Cardiac fibroblast (primary cell): ENCODE measurements around the gene PSME4.

Experiments
- DNase-seq, 2 donors: peaks; one replicate each; pipeline versions ENCODE4 v3.0.0 to v3.0.0-alpha.2; 2010; ENCODE audit warnings: low read depth in 2 of 2
- H3K4me3 ChIP-seq, 2 donors: replicated peaks in 1 of 2; 1 replicate in 1 of 2; 2 replicates in 1 of 2; pipeline ENCODE4 v1.5.1; 2011; ENCODE audit warnings: low read depth in 2 of 2, low read length in 2 of 2, mild to moderate bottlenecking in 2 of 2, moderate library complexity in 1 of 2
- TF ChIP-seq, protein P1 (sequence below): IDR thresholded peaks from one replicate; pipeline ENCODE4 v1.5.1; 2011; ENCODE audit warnings: low read depth, mild to moderate bottlenecking, low read length, inconsistent platforms

PSME4 gene

DNA sequence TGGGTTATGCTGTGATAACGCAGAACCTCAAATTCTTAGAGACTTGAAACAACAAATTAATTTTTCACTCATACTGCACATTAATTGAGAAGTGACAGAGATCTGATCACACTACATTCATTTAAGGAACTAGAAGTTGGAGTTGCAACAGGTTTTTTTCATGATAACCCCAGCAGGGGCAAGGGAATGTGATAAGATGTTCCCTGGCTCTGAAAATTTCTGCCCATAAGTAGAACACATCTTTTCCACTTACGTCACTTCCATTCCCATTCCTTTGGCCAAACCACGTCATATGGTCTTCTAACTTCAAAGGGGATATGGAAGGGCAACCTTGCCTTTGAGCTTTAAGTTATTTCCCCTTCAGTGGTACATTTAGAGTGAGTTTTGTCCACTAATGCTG is 29.7 kb upstream of the PSME4 start:
- peak; percentile 23 to 73 for DNase-seq
- TF ChIP-seq, protein P1, sequence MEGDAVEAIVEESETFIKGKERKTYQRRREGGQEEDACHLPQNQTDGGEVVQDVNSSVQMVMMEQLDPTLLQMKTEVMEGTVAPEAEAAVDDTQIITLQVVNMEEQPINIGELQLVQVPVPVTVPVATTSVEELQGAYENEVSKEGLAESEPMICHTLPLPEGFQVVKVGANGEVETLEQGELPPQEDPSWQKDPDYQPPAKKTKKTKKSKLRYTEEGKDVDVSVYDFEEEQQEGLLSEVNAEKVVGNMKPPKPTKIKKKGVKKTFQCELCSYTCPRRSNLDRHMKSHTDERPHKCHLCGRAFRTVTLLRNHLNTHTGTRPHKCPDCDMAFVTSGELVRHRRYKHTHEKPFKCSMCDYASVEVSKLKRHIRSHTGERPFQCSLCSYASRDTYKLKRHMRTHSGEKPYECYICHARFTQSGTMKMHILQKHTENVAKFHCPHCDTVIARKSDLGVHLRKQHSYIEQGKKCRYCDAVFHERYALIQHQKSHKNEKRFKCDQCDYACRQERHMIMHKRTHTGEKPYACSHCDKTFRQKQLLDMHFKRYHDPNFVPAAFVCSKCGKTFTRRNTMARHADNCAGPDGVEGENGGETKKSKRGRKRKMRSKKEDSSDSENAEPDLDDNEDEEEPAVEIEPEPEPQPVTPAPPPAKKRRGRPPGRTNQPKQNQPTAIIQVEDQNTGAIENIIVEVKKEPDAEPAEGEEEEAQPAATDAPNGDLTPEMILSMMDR = no peak
- H3K4me3 ChIP-seq = no peak overlapping the region

- no peak overlapping the region for H3K4me3 ChIP-seq
- DNase-seq = no peak
- TF ChIP-seq, protein P1 = no peak
Observed at GRCh38 chr2:54000122-54000521, 29.3 kb upstream of the PSME4 start.

GRCh38 chr2:53998834-53999233 is 28.0 kb upstream of the PSME4 start:
- TF ChIP-seq, protein P1 = no peak
- no peak overlapping the region for H3K4me3 ChIP-seq
- no peak for DNase-seq

GRCh38 chr2:53994818-53995808 is 24.3 kb upstream of the PSME4 start:
- DNase-seq = no peak
- TF ChIP-seq, protein P1 = no peak
- no peak overlapping the region for H3K4me3 ChIP-seq

DNA sequence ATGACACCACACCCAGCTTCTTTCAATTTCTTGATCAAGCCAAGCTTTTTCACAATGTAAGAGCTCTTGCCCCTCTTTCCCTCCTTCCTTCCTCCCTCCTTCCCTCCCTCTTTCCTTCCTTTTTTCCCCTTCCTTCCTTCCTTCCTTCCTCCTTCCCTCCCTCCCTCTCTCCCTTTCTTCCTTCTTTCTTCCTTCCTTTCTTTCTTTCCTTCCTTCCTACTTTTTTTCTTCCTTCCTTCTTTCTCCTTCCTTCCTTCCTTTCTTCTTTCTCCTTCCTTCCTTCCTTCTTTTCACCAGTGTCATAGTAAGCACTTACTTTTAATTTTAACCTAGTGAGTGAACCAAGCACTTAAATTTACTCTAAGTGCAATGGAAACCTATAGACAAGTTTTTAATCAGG is 21.2 kb upstream of the PSME4 start:
- no peak overlapping the region for H3K4me3 ChIP-seq
- TF ChIP-seq, protein P1 = no peak

DNA sequence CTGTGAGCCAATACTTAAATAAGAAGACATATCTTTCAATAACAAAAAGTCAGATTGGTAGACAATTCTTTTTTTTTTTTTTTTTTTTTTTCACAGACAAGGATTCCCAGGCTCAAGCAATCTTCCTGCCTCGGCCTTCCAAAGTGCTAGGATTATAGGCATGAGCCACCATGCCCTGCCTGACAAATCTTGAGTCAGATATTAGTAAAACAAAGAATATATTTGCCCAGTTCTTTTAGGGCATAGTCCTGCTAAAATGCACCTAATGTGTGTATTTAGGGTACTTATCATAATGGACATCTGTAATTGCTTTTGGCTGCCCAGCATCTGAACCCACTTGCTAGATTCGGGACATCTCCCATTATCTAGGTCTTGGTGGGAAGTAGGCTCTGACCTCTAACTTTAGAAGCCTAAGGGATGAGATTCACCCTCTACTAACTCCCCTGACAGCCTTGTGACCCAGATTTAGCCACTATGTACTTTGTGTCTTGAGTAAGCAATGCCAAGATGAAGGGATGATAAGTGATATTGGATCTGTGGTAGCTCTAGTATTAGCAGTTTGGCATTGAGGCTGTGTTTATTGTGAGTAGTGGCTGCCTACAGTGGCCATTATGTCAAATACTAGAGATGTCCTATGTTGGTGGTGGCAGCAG is 18.5 kb upstream of the PSME4 start:
- DNase-seq = no peak
- TF ChIP-seq, protein P1 = no peak

More for the DNA sequence above, 21.2 kb upstream of the PSME4 start:
- no peak for DNase-seq

More for the DNA sequence above, 18.5 kb upstream of the PSME4 start:
- H3K4me3 ChIP-seq = no peak overlapping the region
